ENCODE measurements around the gene DUSP11.
"Not testable (repeated sequence)": the region's sequence is repeated elsewhere in the genome, so short reads cannot be mapped to it uniquely, and the experiment has no call there.

The DUSP11 gene

GRCh38 chr2:73717695-73718094, 62.2 kb downstream of the DUSP11 start:
- DNase-seq (ENCODE audit: low read depth), result not testable (repeated sequence)

GRCh38 chr2:73717251-73717606, 62.7 kb downstream of the DUSP11 start:
- DNase-seq (ENCODE audit: low read depth), result no peak

- DNase-seq (ENCODE audit: low read depth), result no peak
Measured at GRCh38 chr2:73716543-73717250, 63.2 kb downstream of the DUSP11 start.

- no peak for DNase-seq (ENCODE audit: low read depth)
Measured at GRCh38 chr2:73714091-73714490, 65.8 kb downstream of the DUSP11 start.
